Uterus (tissue), 2 donors: Measurements from ENCODE around the gene C1QTNF7.

ENCODE experiments used
- CTCF ChIP-seq, 4 experiments: fragments of 200-600 bp in 2 of 4; fragments of 450-650 bp in 2 of 4; sonication (generic) in 2 of 4; IDR thresholded peaks; one replicate each; pipeline ENCODE4 v1.5.1; 2016 to 2019; ENCODE audit warnings: antibody characterized with exemption in 4 of 4, mild to moderate bottlenecking in 2 of 4, moderate library complexity in 1 of 4
- POLR2A ChIP-seq, 2 donors: fragments of 450-650 bp; IDR thresholded peaks; one replicate each; pipeline ENCODE4 v1.6.1; 2016; ENCODE audit warnings: antibody characterized with exemption in 2 of 2, mild to moderate bottlenecking in 1 of 2, moderate library complexity in 1 of 2

DNA sequence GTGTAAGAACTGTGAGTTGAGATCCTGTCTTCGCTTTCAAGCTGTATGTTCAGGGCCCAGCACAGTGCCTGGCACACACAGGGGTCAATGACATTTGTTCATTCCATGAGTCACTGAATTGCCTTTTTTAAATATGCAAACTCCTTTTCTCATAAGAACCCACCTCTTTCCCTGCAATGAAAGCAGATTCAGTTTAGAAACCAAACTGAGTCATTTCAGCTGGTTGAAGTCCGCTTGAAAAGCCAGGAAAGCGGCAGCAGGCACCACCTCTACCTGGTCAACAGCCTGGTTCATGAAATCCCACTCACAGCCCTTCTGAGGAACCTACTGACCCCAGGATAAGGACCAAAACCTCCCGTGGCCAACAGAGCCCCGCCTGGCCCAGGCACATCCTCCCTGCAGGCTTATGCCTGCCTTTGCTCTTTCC is 4.5 kb upstream of the C1QTNF7 start:
- TF ChIP-seq CTCF (IDR thresholded peaks at IDR 0.05) (no peak), POLR2A (IDR thresholded peaks at IDR 0.05) (no peak)
